BJ (cell line): ENCODE measurements around the gene AP3S1. TPM values are rescaled to one million over a fixed set of nuclear protein-coding genes. Genes with fewer than 3 reads are reported as not detected.
"Not testable (repeated sequence)": the region's sequence is repeated elsewhere in the genome, so short reads cannot be mapped to it uniquely, and the experiment has no call there.

Experiments
- CTCF ChIA-PET: fragments of 350-600 bp; formaldehyde crosslinking; extraction: SDS; loops from one replicate; lab custom pipeline; 2021; ENCODE audit warnings: antibody characterized with exemption, inconsistent platforms; lab: Yijun Ruan, JAX
- POLR2A ChIA-PET: fragments of 300-600 bp; sonication (Branson Sonifier 250); formaldehyde crosslinking; extraction: SDS; loops from one replicate; lab custom pipeline; 2021; ENCODE audit warnings: antibody characterized with exemption; lab: Charles Lee
- DNase-seq: peaks from one replicate; pipeline ENCODE4 v3.0.0-alpha.2; 2011; ENCODE audit warnings: low read depth
- H3K27me3 ChIP-seq: 2 replicates; pipeline ENCODE4 v1.6.0; 2011; ENCODE audit warnings: low read length; ENCODE audit not compliant: control insufficient read depth, insufficient read depth
- H3K36me3 ChIP-seq: 2 replicates; pipeline ENCODE4 v1.5.1; 2011; ENCODE audit warnings: low read length; ENCODE audit not compliant: control insufficient read depth, insufficient read depth
- H3K4me3 ChIP-seq: 2 replicates; pipeline ENCODE4 v1.5.1; 2011; ENCODE audit warnings: low read depth, mild to moderate bottlenecking, control low read depth, low read length
- polyA plus RNA-seq: library from polyadenylated mRNA; depleted of rRNA; stranded (reverse); fragments of >200 nt; gene quantifications from 2 replicates; pipeline ENCODE4 v1.2.3, GENCODE V29; 2011
- TF ChIP-seq, protein P1 (sequence below): IDR thresholded peaks from 2 replicates; pipeline ENCODE4 v1.5.1; 2011; ENCODE audit warnings: low read depth, mild to moderate bottlenecking, control low read depth, inconsistent platforms, low read length, moderate library complexity; ENCODE audit not compliant: insufficient read depth

Gene AP3S1
- polyA plus RNA-seq, 1 experiment: 27.6 TPM

DNA sequence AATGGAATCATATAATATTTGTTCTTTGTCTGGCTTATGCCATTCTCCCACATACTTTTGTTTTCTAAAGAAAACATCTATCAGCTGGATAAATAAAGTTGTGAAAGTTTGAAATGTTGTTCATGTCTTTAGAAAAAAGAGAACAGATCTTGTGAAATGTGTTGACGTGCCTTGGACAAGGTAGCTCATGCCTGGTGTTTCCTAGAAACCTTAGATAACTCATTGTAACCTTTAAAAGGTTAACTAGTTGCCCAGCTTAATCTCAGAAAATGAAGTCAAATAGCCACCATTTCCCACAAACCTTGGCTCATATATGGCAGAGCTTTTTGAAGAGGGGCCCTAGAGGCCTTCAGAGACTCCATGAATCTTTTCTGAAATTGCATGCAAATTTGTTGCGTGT lies 40.6 kb upstream of the AP3S1 start:
- ChIA-PET CTCF (interaction anchor here (1.7 kb wide), 1 partner anchor 10 kb away, joined by 3 read pairs; no protein-coding TSS in a partner anchor), POLR2A (no interaction called here)
- TF ChIP-seq, protein P1, sequence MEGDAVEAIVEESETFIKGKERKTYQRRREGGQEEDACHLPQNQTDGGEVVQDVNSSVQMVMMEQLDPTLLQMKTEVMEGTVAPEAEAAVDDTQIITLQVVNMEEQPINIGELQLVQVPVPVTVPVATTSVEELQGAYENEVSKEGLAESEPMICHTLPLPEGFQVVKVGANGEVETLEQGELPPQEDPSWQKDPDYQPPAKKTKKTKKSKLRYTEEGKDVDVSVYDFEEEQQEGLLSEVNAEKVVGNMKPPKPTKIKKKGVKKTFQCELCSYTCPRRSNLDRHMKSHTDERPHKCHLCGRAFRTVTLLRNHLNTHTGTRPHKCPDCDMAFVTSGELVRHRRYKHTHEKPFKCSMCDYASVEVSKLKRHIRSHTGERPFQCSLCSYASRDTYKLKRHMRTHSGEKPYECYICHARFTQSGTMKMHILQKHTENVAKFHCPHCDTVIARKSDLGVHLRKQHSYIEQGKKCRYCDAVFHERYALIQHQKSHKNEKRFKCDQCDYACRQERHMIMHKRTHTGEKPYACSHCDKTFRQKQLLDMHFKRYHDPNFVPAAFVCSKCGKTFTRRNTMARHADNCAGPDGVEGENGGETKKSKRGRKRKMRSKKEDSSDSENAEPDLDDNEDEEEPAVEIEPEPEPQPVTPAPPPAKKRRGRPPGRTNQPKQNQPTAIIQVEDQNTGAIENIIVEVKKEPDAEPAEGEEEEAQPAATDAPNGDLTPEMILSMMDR: no peak
- Histone ChIP-seq H3K4me3 (no peak overlapping the region), H3K36me3 (no peaks in the 10 kb centered on the region), H3K27me3 (no peaks in the 10 kb centered on the region)
- DNase-seq: no peak

DNA sequence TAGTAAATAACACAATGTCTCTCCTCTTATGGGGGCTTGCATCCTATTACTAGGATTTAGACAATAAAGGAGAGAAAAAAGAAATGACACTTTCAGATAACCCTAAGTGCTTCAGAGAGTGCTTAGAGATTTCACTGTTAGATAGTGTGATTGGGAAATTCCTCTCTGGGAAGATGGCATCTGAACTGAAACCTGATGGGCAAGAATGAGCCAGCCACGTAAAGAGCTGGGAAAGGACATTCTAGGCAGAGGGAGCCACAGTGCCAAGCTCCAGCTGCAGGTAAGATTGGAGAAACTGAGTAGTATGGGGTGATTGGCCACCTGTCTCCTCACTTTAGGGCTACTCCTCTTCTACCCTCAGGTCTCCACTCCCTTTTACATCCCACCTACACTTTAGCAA lies 39.8 kb upstream of the AP3S1 start:
- no peaks in the 10 kb centered on the region for H3K36me3 ChIP-seq
- H3K4me3 ChIP-seq: no peak overlapping the region
- TF ChIP-seq, protein P1: no peak
- POLR2A ChIA-PET: no interaction called here
- no peak for DNase-seq
- no peaks in the 10 kb centered on the region for H3K27me3 ChIP-seq
- CTCF ChIA-PET: no interaction called here

DNA sequence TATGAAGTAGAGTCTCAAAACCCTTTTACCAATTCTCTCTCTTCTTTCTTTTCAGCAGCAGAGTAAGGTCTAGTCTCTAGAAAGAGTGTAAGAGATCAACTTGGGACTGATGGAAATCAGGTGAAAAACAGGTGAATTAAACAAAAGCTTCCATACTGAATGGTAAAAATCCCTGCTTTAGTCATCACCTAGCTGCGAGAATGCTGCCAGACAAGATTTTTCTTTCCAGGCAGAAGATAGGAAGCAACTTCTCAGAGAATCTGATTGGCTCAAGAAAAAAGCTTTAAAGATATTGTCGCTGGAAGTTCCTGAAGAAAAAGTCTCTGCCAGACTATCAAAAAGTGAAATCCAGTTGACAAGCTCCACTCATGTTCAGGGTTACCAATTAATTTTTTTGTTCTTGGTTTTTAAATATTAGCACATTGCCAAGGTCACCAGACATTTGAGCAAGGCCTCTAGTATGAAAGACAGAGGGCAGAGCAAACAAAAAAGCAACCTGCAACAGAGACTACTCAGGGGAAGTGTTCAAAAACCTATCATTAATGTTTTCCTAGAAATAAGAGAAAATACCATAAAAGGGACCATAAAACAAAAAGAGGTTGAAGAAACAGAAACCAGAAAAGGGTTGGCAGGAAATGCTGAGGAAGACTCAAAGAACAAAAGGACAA lies 34.6 kb upstream of the AP3S1 start:
- no peak for DNase-seq
- H3K4me3 ChIP-seq: no peak overlapping the region
- ChIA-PET POLR2A (no interaction called here), CTCF (interaction anchor here (0.8 to 1.1 kb wide), 2 partner anchors 11 to 41 kb away, joined by 3 read pairs; no protein-coding TSS in a partner anchor)
- H3K27me3 ChIP-seq: no peaks in the 10 kb centered on the region
- TF ChIP-seq, protein P1: no peak
- H3K36me3 ChIP-seq: no peaks in the 10 kb centered on the region

DNA sequence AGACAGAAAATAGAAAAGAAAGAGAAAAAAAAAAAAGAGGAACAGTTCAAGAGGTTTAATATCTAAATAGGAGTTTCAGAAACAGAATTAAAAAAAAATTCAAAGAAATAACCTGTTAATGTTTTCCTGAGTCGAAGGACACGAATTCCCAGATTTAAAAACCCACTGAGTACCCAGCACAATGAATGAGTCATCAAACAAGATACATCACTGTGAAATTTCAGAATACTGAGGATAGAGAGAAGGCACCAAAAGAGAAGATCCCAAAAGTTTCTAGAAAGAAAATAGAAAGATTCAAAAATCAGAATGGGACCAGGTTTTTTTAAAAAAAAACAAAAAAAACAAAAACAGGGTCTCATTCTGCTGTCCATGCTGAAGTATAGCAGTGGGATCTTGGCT lies 34.1 kb upstream of the AP3S1 start:
- ChIA-PET POLR2A (no interaction called here), CTCF (no interaction called here)
- DNase-seq: no peak
- TF ChIP-seq, protein P1: no peak
- no peaks in the 10 kb centered on the region for H3K27me3 ChIP-seq
- no peak overlapping the region for H3K4me3 ChIP-seq
- no peaks in the 10 kb centered on the region for H3K36me3 ChIP-seq

DNA sequence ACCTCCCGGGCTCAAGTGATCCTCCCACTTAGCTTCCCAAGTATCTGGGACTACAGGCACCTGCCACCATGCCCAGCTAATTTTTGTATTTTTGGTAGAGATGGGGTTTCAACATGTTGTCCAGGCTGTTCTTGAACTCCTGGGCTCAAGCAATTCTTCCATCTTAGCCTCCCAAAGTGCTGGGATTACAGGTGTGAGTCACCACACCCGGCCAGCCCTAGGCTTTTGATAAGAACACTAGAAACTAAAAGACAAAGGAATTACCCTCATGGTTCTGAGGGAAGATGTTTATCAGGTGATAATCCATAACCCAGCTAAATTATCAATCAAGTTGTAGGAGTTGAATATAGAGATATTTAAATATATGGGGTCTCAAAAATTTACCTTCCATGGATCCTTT lies 33.7 kb upstream of the AP3S1 start:
- H3K27me3 ChIP-seq, H3K4me3 ChIP-seq, CTCF ChIA-PET, POLR2A ChIA-PET, H3K36me3 ChIP-seq, DNase-seq: not testable (repeated sequence)

DNA sequence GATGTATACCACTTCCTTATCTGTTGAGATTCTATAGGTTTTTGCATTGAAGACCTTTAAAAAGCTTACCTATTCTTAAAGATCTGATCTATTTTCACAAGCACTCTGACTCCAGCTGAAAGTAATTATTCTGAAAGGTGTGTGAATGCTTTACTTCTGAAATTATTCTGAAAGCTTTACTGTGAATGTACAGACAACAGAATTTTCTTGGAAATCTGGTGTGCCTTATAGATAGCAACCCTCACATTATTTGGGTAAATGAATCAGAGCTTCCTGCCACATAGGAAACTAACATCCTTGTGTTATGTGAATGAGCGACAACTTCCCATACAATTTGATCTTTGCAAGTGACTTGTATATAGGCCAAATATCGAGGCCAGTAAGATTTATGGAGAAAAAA lies 31.8 kb upstream of the AP3S1 start:
- H3K4me3 ChIP-seq: no peak overlapping the region
- DNase-seq: no peak
- CTCF ChIA-PET: interaction anchor here (0.9 to 1.5 kb wide), 2 partner anchors 30 to 175 kb away, joined by 5 to 6 read pairs; no protein-coding TSS in a partner anchor
- H3K27me3 ChIP-seq: peaks cover 4% of the 10 kb centered on the region
- TF ChIP-seq, protein P1: no peak
- no peaks in the 10 kb centered on the region for H3K36me3 ChIP-seq
- POLR2A ChIA-PET: no interaction called here
